MM.1S (cell line): ENCODE measurements around the gene RAB11FIP5.

ENCODE experiments used
- CTCF ChIP-seq: fragments of 300-600 bp; sonication (generic); IDR thresholded peaks from 2 replicates; pipeline ENCODE4 v1.5.1; 2016; ENCODE audit warnings: antibody characterized with exemption, low read length, mixed read lengths
- EZH2phosphoT487 ChIP-seq: fragments of 300-600 bp; sonication (generic); IDR thresholded peaks from 2 replicates; pipeline ENCODE4 v1.6.1; 2018; ENCODE audit warnings: antibody characterized with exemption, low read length

GRCh38 chr2:73084971-73085370 is 27.8 kb downstream of the RAB11FIP5 start:
- TF ChIP-seq CTCF (no peak), EZH2phosphoT487 (no peak)
